Stimulated activated CD8-positive, alpha-beta memory T cell treated with anti-CD3 and anti-CD28 coated beads, Interleukin-7, amount 100 ng/mL, for 24 hours (primary cell): ENCODE measurements around the gene ANAPC13.

Experiments used
- DNase-seq: peaks from one replicate; pipeline ENCODE4 v3.0.0-alpha.2; 2020; ENCODE audit warnings: low read depth

The ANAPC13 gene

GRCh38 chr3:134449951-134450350, 35.8 kb downstream of the ANAPC13 start:
- DNase-seq, result no peak

GRCh38 chr3:134449277-134449676, 36.5 kb downstream of the ANAPC13 start:
- DNase-seq, result no peak

- no peak for DNase-seq
These were observed 37.1 kb downstream of the ANAPC13 start for GRCh38 chr3:134448664-134449063.

GRCh38 chr3:134447351-134447750, 38.4 kb downstream of the ANAPC13 start:
- DNase-seq, result no peak

DNA sequence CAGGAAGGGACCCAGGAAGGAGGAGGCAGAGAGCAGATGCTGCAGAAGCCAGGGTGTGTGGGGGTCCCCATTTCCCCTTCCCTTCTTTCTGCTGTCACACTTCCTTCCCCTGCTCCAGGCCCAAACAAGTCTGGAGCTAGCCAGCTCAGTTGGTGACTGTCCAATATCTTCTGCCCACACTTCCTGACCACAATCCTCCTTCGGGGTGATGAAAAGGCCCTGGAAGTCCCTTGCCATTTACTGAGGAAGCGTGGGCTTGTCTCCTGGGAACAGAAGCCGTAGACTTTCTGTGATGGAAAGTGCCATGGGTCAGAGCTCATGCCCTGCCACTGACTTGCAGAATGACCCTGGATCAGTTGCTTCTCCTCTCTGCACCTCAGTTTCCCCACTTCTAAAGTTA, 39.0 kb downstream of the ANAPC13 start:
- DNase-seq, result no peak

DNA sequence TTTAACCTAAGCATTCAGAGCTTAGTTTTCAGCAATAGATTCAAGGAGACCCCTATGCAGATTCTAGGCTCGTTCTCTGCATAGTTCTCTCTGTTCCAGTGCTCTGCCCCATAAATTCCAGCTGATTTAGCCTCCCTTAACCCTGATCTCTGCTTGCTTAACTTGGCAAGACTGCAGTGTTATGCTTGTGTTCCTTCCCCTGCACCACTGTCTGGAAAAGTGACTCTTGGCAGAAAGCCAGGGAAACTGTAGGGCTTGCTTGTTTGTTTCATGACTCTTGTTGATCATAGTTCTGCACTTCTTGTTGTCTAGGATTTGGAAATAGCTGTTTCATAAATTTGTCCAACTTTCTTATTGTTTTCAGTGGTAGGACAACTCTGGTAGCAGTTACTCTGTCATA, 40.1 kb downstream of the ANAPC13 start:
- no peak for DNase-seq

DNA sequence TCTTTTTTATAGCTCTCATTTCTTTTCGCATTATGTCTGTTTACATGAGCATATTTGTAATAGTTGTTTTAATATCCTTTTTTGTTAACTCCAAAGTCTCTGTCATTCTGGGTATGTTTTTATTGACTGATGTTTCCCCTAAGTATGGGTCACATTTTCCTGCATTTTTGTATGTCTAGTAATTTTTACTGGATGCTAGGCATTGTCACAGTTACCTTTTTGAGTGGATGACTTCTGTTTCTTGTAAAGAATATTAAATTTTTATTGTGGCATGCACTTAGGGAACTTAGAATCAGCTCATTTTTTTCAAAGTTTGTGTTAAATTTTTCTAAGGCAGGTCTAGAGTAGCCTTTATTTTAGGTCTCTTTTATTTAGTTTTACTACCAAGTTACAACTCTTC, 40.7 kb downstream of the ANAPC13 start:
- no peak for DNase-seq

DNA sequence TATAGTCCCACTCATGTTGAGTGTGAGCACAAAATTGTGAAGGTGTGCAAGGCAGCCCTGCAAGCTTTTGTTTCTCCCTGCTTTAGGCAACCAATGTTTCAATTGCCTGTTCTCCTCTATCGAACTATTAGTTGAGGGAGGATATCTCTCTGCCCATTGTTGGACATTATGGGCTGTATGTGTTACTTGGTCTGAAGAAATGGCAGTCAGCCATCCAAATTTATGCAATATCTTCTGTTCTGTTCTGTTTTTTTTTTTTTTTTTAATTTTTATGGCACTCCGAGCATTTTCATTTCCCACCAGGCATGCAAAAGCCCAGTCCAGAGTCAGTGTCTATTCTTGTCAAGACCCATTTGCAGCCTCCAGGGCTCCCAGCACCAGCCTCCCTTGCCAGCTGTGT, 44.0 kb downstream of the ANAPC13 start:
- DNase-seq, result no peak

- no peak for DNase-seq
These were observed 44.5 kb downstream of the ANAPC13 start for GRCh38 chr3:134441321-134441720.

DNA sequence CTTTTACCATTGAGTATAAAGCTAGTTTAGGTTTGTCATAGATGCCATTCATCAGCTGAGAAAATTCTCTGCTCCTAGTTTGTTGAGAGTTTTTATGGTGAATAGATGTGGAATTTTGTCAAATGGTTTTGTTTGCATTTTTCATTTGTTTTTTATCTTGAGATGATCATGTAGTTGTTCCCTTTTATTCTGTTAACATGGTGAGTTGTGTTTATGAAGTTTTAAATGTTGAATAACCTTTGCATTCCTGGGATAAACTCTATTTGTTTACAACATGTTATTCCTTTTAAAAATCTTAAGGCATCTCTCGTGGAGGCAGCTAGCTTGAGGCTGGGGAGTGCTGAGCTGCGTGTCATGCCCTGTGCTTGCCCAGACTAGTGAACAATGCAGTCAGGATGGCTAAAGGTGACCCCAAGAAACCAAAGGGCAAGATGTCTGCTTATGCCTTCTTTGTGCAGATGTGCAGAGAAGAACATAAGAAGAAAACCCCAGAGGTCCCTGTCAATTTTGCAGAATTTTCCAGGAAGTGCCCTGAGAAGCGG, 48.5 kb downstream of the ANAPC13 start:
- no peak for DNase-seq

GRCh38 chr3:134432236-134432635, 53.5 kb downstream of the ANAPC13 start:
- no peak for DNase-seq

DNA sequence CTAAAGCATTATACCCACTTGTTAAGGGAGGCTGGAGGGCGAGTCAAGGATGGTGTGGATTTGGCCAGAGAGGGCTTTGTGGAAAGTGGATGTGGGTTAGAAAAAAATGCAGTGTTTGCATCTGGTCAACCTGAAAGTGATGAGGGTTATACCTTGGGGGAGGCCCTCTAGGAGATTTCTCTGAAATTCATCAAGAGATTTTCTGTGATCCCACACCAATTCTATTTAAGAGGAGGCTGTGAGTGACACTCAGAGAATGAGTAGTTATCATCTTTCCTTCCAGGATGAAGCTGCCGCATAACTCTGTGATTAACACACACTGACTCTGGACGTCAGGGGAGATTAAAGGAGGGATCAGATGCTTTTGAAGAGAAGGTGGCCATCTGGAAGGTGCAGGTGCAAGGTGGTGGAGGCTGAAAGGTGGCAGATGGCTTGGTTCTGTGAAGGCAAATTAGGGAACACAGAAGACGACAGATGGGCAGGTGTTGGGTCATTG, 54.8 kb downstream of the ANAPC13 start:
- no peak for DNase-seq

DNA sequence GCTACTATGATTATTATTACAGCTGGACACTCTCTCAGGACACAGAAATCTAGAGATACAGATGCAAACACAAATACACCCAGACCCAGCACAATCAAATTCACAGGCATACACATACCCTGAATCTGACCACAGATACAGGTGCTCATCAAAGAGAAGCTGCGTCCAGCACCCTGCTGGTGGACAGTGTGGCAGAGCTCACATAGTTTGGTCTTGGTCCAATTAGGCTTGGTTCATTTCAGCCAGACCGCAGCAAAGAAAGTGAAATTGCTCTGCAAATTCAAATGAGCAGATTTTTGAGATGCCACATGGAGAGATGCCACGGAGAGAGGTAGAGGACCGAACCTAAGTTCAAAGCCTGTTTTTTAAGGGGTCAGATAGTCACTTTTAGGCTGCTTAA, 55.6 kb downstream of the ANAPC13 start:
- no peak for DNase-seq

- DNase-seq, result no peak
These were observed 57.4 kb downstream of the ANAPC13 start for GRCh38 chr3:134428401-134428800.
